BLaER1 (cell line): ENCODE measurements around the gene TBC1D10B.

Experiments used
- H3K27ac ChIP-seq: shearing (Covaris generic); formaldehyde crosslinking; 2 replicates; pipeline ENCODE4 v1.8.1; 2022
- H3K27me3 ChIP-seq: shearing (Covaris generic); formaldehyde crosslinking; 2 replicates; pipeline ENCODE4 v1.8.1; 2022
- H3K36me3 ChIP-seq: shearing (Covaris generic); formaldehyde crosslinking; 2 replicates; pipeline ENCODE4 v1.8.1; 2022
- H3K4me1 ChIP-seq: shearing (Covaris generic); formaldehyde crosslinking; 2 replicates; pipeline ENCODE4 v1.8.1; 2022
- H3K4me2 ChIP-seq: shearing (Covaris generic); formaldehyde crosslinking; 2 replicates; pipeline ENCODE4 v1.8.1; 2022
- H3K4me3 ChIP-seq: shearing (Covaris generic); formaldehyde crosslinking; 2 replicates; pipeline ENCODE4 v1.8.1; 2022
- H3K9ac ChIP-seq: shearing (Covaris generic); formaldehyde crosslinking; 2 replicates; pipeline ENCODE4 v1.8.1; 2022
- H3K9me3 ChIP-seq: shearing (Covaris generic); formaldehyde crosslinking; 2 replicates; pipeline ENCODE4 v1.8.1; 2022
- H4K20me1 ChIP-seq: shearing (Covaris generic); formaldehyde crosslinking; 2 replicates; pipeline ENCODE4 v1.8.1; 2022
- Cebpa-rat ChIP-seq: shearing (Covaris generic); IDR thresholded peaks from 2 replicates; pipeline ENCODE4 v1.8.1; 2022

Gene TBC1D10B

GRCh38 chr16:30370456-30371247 lies at the start of gene TBC1D10B:
TSS of gene TBC1D10B (minus strand) at chr16:30370494. CDS start at chr16:30370183, 311 bp downstream.
- peaks cover 64% of the 10 kb centered on the region for H3K4me1 ChIP-seq
- H3K27me3 ChIP-seq, result no peaks in the 10 kb centered on the region
- H4K20me1 ChIP-seq, result peaks cover 41% of the 10 kb centered on the region
- peak within 1 kb of the TSS; percentile 82 for H3K27ac ChIP-seq
- H3K4me2 ChIP-seq, result peak within 1 kb of the TSS; percentile 99
- TF ChIP-seq Cebpa-rat, result no peak
- H3K36me3 ChIP-seq, result peaks cover 19% of the 10 kb centered on the region
- H3K4me3 ChIP-seq, result peak within 1 kb of the TSS; percentile 88
- H3K9ac ChIP-seq, result peak within 1 kb of the TSS; percentile 90
- no peaks in the 10 kb centered on the region for H3K9me3 ChIP-seq

- Histone ChIP-seq H3K27ac (peak overlapping the region; percentile 81), H3K9me3 (no peaks in the 10 kb centered on the region), H3K4me2 (peak overlapping the region; percentile 91), H3K27me3 (no peaks in the 10 kb centered on the region), H3K9ac (peak overlapping the region; percentile 77), H3K4me1 (peaks cover 38% of the 10 kb centered on the region), H3K36me3 (peaks cover 80% of the 10 kb centered on the region), H4K20me1 (peaks cover 81% of the 10 kb centered on the region), H3K4me3 (peak overlapping the region; percentile 70)
- no peak for TF ChIP-seq Cebpa-rat
Observed at GRCh38 chr16:30418350-30419181, 48.3 kb upstream of the TBC1D10B start.

GRCh38 chr16:30417529-30418349 lies 47.4 kb upstream of the TBC1D10B start:
- Histone ChIP-seq H3K9me3 (no peaks in the 10 kb centered on the region), H3K4me3 (peak overlapping the region; percentile 70), H3K36me3 (peaks cover 80% of the 10 kb centered on the region), H3K9ac (peak overlapping the region; percentile 77), H3K4me1 (peaks cover 46% of the 10 kb centered on the region), H3K4me2 (peak overlapping the region; percentile 91), H3K27me3 (no peaks in the 10 kb centered on the region), H3K27ac (peak overlapping the region; percentile 81), H4K20me1 (peaks cover 88% of the 10 kb centered on the region)
- TF ChIP-seq Cebpa-rat, result no peak

GRCh38 chr16:30416624-30417528 lies 46.6 kb upstream of the TBC1D10B start:
- peak overlapping the region; percentile 70 for H3K4me3 ChIP-seq
- peaks cover 54% of the 10 kb centered on the region for H3K4me1 ChIP-seq
- H3K9ac ChIP-seq, result peak overlapping the region; percentile 77
- H3K27ac ChIP-seq, result peak overlapping the region; percentile 81
- H3K36me3 ChIP-seq, result peaks cover 80% of the 10 kb centered on the region
- no peak for TF ChIP-seq Cebpa-rat
- peak overlapping the region; percentile 91 for H3K4me2 ChIP-seq
- H4K20me1 ChIP-seq, result peaks cover 92% of the 10 kb centered on the region
- H3K27me3 ChIP-seq, result no peaks in the 10 kb centered on the region
- no peaks in the 10 kb centered on the region for H3K9me3 ChIP-seq

GRCh38 chr16:30416047-30416603 lies 45.8 kb upstream of the TBC1D10B start:
- Histone ChIP-seq H3K27me3 (no peaks in the 10 kb centered on the region), H3K9me3 (no peaks in the 10 kb centered on the region)

GRCh38 chr16:30414159-30414558 lies 43.9 kb upstream of the TBC1D10B start:
- no peak for TF ChIP-seq Cebpa-rat
- Histone ChIP-seq H3K9ac (no peak overlapping the region), H3K36me3 (peaks cover 75% of the 10 kb centered on the region), H3K4me3 (no peak overlapping the region), H3K9me3 (no peaks in the 10 kb centered on the region), H3K4me2 (no peak overlapping the region), H3K27me3 (no peaks in the 10 kb centered on the region), H3K4me1 (peaks cover 78% of the 10 kb centered on the region), H4K20me1 (peaks cover 91% of the 10 kb centered on the region), H3K27ac (no peak overlapping the region)

More at GRCh38 chr16:30416047-30416603, 45.8 kb upstream of the TBC1D10B start:
- no peak overlapping the region for H3K27ac ChIP-seq
- H3K4me1 ChIP-seq, result peaks cover 62% of the 10 kb centered on the region
- peak overlapping the region; percentile 91; the same call in 1 of the 2 replicates for H3K4me2 ChIP-seq
- H3K36me3 ChIP-seq, result peaks cover 80% of the 10 kb centered on the region
- peaks cover 94% of the 10 kb centered on the region for H4K20me1 ChIP-seq
- TF ChIP-seq Cebpa-rat, result no peak
- no peak overlapping the region for H3K9ac ChIP-seq
- H3K4me3 ChIP-seq, result no peak overlapping the region

GRCh38 chr16:30413112-30413806 lies 43.0 kb upstream of the TBC1D10B start:
- Histone ChIP-seq H3K27ac (no peak overlapping the region), H3K4me2 (0 out of 2 replicates have a peak overlapping the region, but pooled peaks have one; percentile 93), H3K9ac (no peak overlapping the region), H3K27me3 (no peaks in the 10 kb centered on the region), H3K36me3 (peaks cover 66% of the 10 kb centered on the region), H4K20me1 (peaks cover 82% of the 10 kb centered on the region), H3K4me3 (no peak overlapping the region), H3K9me3 (no peaks in the 10 kb centered on the region), H3K4me1 (peaks cover 79% of the 10 kb centered on the region)
- TF ChIP-seq Cebpa-rat, result no peak
